ENCODE measurements around the gene SUPT6H.

The SUPT6H gene

DNA sequence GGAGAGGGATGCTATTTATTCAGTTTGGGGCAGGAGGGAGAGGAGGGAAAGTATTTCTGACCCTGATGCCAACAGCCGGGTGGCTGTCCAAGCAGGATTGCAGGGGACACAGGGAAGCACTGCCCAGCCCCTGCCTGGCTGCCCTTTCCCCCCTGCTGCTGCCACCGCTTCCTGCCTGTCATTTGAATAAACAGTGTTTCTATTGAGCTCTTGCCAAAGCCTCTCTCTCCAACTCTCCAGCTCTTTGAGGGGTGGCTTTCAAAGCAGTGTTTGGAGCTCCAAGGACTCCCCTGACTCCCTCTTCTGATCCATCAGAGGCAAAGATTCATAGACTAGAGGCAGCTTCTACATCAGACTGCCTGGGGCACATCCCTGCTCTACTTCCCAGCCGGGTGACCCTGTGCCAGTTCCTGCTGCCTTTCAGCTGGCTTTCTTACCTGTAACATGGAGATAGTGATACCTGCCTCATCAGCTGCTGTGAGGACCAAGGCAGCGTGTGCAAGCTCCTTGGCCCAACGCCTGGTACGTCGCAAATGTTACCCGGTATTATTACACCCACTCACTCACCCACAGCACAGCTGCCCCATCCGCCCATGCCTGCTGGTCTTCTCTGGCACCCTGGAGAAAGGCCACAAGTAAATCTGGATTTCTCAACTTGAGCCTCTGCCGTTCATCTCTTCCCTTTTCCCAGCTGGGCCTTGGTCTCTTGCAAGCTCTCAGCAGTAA lies 40.2 kb downstream of the SUPT6H start:
- DNase-seq (ENCODE audit: low read depth), result no peak

DNA sequence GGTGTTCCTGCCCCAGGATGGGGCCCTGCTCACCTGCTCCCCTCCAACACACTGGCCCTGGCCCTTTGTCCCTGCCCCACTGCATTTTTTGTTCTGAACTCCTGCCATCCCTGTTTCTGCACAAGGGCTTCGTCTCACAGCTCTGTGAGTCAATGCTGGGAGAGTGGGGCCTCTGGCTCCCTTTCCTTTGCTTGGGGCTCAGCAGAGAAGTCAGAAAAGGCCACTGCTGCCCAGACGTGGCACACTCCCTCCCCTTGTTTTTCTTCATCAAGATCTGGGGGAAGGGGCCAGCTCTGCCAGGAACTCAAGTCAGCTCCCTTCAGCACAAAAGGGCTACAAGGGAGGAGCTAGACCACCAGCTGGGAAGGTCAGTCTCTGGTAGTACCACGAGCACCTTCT lies 40.7 kb downstream of the SUPT6H start:
- DNase-seq (ENCODE audit: low read depth), result no peak

DNA sequence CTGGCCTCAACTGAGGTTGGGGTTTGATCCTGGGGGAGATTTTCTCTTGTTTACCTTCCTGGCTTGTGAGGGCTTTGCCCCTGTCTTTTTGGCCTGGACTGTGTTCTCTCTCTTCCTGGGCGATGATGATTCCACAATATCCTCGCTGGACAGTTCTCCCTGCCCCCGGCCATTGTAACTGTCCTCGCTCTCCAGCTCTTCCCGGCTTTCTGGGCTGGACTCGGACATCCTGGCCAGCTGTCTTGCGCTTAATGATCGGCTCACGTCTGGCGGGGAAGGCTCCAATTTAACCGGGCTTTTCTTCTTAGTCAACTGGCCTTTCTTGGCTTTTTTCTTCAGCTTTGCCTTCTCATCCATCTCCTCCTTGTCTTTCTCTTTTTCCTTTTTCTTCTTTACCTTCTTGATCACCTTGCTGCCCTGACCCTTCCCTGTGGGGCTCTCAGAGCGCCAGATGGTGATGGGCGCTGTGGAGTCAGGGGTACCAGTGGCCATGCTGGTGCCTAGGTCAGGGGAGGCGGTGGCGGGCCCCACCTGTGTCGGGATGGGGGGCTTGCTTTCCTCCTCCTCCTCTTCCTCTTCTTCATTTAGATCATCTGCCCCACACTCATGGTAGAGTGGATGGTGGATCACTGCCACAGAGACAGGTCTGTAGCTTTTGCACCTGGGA lies 41.7 kb downstream of the SUPT6H start:
- DNase-seq (ENCODE audit: low read depth), result no peak

DNA sequence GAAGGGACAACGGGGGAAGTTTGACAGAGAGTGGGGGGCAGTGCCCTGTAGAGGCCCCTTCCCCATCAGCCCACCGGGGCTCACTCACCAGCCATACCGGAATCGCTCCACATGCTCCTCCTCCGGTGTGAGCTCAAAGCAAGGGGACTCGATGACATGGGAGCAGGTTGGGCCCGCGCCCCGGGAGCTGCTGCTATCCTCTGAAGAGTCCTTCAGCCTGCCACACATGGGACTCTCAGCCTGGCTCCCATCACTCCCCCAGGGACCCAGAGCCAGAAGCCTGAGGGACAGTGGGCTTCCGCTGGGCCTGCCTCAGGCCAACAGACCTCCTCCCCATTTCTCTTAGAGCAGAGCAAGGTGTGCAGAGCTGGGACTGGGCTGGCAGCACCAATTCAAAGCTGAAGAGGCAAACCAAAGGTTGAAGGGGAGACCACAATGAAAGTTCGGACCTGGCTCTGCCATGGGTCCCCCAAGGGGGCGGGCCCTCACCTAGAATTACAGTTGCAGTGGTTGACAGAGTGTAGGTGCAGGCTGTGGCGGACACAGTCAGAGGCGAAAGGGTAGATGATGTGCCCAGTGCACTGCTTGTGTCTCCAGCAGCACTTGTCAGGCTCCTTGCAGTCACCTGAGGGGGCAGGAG lies 42.3 kb downstream of the SUPT6H start:
- no peak for DNase-seq (ENCODE audit: low read depth)

DNA sequence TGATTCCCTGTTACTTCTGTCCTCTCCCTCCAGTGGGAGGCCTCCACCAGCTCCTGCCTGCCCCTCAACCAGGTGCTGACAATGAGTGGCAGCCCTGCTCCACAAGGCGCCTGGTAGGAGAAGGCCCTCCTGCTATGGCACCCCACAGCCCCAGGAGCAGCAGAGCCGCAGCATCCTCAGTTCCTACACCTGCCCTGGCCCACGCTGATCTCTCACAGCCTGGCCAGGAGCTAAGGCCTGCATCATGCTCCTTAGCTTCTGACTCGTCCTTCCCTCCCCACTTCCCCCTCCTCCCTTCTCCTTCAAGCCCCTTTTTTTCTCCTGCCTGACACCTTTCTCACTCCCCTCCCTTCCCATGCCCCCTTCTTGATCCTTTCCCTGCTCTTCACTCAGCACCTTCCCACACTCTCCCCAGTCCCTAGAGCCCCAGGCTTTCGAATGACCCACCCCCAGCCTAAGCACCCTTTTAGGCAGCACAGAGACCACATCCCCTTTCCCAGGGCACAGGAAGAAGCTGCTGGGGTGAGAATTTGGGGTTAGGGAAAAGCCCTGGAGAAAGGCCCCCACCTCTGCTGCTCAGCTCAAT lies 43.2 kb downstream of the SUPT6H start:
- no peak for DNase-seq (ENCODE audit: low read depth)

DNA sequence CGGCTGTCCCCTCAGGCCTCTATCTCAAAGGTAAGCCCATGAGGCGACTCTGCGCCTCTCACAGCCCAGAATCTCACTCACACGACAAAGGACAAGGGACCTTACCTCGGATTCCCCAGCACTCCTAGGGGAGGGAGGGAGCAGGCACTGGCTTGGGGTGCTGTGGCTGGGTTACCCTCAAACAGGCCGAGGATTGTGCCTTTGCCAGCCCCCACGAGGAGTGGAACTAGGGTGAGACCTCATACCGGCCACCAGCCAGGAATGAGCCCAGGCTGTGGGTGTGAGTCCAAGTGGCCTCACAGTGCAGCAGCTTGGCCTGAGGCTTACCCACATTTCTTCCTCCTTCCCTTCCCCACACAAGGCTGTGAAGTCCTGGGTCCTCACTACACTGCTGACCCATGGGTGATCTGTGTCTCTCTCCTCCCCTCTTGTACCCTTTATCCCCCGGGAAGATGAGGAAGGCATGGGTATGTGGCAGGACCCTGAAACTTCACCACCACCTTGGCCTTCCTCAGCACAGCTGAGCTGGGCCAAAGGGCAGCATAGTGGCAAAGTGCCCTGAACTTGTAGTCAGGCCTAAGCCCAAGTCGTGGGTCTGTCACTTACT lies 43.8 kb downstream of the SUPT6H start:
- no peak for DNase-seq (ENCODE audit: low read depth)

DNA sequence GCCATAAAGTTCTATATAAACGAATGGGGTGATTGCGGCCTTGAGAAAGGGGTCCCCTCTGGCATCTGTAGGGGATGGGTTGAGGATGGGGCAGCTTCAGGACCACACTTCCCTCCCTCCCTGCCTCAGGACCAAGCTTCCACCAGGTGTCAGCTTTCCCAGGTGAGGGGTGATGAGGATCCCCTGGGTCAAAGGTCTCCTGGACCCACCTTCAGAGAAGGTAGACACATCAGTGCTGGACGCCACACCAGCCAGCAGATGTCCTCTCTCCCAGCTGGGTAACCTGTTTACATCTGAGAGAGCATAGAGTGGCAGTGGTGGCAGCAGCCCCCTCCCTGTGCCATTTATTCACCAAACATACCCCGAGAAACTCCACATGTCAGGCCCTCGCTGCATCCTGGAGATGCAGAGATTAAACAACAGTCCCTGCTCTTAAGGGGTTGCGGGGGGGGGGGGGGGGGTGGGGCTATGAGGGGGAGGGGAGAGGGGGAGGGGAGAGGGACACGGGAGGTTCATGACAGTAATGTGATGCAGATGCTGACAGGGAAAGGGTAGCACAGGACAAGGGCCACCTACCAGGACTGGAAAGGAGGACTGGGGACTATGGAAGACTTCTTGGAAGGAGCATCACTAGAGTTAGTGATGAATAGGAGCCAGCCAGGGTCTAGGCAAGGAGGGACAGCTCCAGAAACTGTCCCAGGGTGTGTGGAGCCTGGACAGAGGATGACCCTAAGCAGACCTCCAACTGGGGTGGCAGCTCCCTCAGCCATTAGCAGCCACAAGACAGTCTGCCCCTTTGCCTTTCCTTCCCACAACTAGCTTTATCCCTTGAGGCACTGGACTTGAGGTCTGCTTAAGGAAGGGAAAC lies 44.7 kb downstream of the SUPT6H start:
- DNase-seq (ENCODE audit: low read depth), result no peak

DNA sequence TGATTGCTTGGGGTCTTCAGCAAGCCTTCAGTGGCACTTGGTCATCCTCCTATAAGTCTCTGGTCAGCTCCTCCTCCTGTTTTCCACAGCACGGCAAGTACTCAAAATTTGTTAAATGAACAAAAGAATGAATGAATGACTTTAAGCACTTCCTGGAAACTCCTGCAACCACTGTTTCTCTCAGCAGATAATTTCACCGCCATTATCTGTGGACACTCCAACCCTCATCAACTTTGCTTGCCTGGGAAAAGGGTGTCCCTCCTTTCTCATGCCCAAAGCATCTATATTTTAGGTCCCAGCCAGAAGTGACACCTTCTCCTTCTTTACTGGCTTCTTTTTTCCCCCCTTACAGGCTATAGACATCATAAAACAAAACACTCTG lies 45.3 kb downstream of the SUPT6H start:
- DNase-seq (ENCODE audit: low read depth), result no peak

DNA sequence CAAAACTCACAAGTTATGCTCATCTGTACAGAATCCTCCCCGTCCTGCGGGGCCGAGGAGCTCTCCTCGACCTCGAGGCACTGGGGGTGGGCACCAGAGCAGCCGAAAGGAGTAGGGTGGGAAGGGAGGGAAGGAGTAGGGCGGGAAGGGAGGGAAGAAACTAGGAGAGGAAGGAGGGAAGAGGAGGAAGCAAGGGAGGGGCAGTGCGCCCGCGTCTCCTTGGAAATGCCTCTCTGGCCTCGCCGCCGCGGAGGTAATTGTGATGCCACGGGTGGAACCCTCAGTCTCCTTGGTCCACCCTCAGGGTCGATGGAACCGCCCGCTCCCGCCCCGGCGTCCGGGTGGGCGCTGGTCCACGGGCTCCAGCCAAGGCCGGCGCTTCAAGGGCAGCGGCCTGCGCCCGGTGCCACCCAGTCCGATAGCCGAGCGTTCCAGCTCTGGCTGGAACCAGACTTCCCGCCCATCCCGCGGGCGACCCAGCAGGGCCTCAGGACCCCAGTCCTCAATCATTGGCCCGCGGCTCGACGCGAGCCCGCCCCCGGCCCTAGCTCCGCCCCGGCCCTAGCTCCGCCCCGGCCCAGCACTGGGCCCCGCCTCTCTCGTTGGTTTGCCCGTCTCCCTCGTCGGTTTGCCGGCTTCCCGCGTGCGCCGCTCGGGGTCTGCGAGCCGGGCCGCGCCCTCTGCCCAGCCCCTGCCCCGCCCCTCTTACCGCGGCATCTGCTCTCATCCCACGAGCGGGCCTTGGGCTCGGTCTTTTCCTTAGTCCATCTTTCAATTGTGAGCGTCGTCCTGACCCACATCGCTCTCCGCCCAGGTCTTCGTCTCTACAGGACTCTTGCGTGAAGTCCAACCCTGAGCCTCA lies 49.1 kb downstream of the SUPT6H start:
- DNase-seq (ENCODE audit: low read depth), result no peak

DNA sequence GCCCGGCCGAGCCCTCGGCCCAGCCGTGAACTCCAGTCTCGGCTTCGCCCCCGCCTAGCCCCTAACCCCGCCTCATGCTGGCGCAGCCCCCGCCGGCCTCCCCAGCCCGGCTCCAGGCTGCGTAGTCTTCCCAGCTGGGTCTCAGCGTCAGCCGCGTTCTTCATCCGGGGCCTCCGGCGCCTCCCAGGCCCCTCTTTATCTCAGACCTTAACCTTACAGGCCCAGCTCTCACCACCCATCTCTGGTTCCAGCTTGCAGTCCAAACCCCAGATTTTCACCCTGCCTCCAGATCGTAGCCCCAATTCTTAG lies 49.7 kb downstream of the SUPT6H start, which contains the start of gene PROCA1:
TSS of gene PROCA1 (minus strand) at position 166 of the 309 bp plus-strand sequence. CDS start 228 bp downstream, outside the sequence.
- DNase-seq (ENCODE audit: low read depth), result no peak

DNA sequence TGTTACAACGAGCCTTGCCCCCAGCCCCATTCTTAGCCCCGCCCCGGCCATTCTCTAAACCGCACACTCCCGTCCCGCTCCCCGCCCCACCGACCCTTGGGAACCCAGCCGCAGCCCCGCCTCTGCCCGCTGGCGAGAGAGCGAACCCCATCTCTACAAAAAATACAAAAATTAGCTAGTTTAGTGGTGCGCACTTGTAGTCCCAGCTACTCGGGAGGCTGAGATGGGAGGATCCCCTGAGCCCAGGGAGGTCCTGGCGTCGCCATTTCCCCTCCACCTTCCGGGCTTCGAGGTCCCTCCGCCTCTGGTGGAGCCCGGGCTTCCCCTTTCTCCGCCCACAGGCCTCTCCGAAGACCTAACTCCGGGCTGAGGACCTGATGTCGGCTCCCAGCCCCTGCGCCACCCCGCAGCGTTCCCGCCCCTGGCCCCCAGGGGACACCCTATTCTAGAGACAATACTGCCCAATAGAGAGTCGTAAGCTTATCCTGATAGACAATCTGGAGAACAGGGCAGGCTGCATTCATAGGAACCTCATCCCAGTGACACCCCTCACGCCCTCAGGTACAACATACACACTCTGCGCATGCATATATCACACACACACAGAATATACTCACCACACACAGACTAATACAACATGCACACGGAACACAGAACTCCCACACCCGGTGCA lies 50.2 kb downstream of the SUPT6H start:
- DNase-seq (ENCODE audit: low read depth), result no peak

DNA sequence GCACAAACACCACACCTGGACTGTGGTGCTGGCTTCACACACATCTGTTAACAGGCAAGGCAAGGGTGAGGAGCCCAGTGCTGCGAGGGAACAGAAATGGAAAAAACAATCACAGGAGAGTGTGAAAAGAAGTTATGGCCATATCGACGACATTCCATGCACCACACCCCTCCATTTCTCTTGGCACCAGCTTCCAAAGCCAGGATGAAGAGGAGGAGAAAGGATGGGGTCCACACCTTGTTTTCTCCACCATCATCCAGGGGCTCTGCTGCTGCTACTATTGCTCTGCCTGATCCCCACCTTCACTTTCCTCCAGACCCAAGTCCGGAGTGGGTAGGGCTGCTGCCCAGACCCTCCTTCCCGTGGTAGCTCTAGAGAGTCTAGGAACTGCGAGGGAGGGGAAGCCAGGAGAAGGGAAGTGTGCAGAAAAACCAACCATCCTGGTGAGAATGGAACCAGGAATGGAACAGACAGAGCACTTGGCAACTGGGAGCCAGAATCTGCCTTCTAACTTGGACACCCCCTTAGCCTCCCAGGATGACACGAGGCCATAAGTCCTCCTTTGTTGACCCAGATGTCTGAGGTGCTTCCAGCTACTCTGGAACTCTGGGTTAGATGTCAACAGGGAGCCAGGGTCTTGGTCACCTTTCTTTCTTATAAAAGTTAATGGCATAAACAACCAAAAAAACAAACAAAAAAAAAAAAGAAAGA lies 50.9 kb downstream of the SUPT6H start:
- no peak for DNase-seq (ENCODE audit: low read depth)

DNA sequence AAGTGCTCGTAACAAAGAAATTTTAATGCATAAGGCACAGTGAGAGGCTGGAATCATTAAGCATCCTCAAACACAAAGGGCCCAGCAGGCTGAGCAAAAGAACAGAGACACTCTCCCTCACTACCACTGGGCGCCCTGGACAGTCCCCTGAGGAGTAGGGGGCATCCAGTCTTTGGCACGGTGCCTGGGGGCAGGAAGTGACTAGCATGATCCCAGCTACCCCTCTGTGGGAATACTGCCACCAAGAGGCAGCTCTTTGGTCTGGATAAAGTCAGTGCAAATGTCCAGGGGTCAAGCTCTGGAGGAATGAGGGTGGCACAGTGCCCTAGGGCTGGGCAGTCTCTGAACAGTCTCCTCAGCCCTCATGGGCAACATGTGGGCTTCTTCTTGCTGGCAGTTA lies 52.3 kb downstream of the SUPT6H start:
- DNase-seq (ENCODE audit: low read depth), result no peak

DNA sequence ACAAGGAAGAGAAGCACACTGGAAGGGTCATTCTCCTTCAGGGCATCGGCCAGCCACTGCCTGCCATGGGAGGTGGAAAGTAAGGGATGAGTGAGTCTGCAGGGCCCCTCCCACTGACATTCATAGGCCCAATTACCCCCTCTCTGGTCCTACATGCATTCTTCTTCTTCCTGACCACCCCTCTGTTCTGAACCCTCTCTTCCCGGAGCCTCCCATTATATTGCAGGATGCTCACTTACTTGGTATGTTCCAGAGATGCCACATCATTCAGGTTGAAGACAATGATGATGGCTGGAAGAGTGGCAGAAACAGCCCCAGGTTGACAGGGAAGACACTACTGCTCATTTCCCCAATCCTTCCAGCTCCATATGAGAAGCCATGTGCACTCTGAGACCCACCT lies 53.2 kb downstream of the SUPT6H start:
- no peak for DNase-seq (ENCODE audit: low read depth)

DNA sequence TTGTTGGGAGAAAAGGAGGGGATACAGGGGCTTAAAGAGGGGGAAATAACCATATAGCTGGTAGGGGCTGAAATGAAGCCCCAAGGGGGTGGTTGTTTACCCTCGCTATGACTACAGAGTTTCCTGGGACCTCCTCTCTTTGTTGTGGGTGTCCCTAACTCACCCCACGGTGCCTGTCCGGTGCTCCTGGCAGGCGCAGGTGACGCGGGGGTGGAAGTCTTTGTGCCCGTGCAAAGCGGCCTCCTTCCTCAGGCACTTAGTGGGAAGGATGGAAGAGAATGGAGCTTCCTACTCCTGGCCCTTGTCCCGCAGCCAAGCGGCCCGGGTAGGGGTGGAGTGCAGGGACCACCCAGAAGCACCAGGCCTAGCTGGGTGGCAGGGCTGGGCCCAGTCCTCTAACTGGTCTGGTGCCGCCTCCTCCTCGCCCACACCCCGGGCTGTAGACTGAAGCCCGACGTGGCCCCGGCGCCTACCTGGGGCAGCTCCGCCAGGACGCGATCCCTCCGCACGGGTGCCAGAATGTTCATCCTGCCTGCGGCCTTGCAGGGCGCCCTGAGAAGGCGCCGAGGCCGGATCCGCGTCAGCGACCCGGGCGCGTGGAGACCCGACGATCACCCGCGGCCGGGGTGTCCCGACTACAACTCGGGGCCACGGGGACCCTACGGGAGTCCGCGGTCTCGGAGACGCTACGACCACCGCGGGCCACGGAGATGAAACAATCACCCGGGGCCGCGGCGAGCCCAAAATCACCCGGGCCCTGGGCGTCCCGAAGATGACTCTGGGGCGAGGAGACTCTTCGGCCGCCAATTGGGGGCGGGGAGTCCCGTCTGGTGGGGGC lies 55.0 kb downstream of the SUPT6H start:
- no peak for DNase-seq (ENCODE audit: low read depth)

DNA sequence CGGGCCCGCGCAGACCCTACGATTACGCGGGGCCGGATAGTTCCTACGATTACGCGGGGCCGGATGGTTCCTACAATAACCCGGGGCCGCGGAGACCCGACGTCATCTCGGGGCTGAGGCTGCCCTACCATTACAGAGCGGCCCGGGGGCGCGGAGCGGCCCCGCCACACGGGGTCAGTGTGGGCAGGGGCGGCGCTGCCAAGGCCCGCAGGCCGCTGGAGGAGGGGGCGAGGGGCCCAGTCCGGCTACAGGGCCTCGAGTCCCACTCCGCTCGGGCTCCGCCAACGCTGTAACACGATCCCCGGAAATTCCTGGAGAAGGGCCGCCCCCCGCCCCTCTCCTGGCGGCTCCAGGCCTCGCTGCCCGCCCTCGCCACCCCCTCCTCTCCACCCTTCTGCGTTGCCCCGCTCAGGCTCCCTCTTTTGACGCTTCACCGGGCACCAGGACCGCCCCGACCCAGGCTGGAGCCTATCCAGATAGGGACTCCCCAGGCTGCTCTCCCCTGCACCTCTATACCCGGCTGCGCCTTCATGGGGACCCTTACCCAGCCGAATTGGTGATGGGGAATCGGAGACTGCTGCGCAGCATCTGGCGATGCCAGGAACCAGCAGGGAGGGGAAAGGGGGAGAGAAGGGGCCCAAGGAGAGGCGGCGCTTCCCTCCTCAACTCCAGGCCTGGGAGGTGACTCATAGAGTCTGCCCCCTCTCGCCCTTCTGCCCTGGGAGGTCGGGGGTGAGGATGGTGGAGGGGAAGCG lies 55.8 kb downstream of the SUPT6H start, which contains the start of gene RAB34:
TSS of gene RAB34 (minus strand) at position 291 of the 755 bp plus-strand sequence. CDS start 602 bp downstream, outside the sequence.
- DNase-seq (ENCODE audit: low read depth), result no peak

DNA sequence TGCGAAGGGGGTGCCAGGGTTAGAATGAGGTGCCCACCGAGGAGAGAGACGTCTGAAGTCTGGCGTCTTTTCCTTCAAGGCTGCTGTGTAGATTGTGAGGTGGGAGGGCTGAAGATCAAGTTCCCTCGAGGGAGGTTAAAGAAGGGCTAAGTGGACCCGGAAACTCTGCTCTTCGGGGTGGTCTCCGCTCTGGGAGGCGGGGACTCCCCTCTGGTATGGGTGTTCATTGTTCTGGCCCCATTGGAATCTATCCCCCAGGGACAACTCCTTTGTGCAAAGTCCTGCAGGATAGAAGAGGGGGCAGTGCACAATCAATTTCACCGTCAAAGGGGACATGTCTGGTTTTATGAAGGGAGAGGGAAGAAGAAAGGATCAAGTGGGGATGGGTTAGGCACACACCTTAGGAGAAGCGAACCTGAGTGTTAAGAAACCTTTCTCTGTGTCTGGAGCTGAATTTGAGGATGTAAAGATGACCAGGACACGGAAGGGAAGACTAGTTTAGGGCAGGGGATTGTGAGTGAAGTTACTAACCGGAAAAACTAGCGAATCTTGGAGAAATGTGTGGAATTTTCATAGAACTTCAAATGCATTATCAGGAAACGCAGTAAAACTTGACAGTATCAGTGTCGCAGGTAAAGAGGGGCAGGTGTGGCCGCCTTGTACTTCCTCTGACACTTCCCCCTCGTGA lies 56.5 kb downstream of the SUPT6H start:
- no peak for DNase-seq (ENCODE audit: low read depth)

All from GM04503 (cell line).